GM13977 (cell line): ENCODE measurements around the gene PTPRE.

Source experiments
- DNase-seq: peaks from one replicate; pipeline ENCODE4 v3.0.0; 2012; ENCODE audit warnings: low spot score
- in situ Hi-C: fragments of 300-500 bp; cut with MboI; formaldehyde crosslinking; loops from one replicate; pipeline ENCODE4 v1.12.0; 2022; ENCODE audit warnings: low sequenced_read_pairs, low pct_unique_long_range_greater_than_20kb, mixed read lengths, inconsistent platforms; ENCODE audit not compliant: unreplicated experiment
- TF ChIP-seq, protein P1 (sequence below): IDR thresholded peaks from 2 replicates; pipeline ENCODE4 v1.5.1; 2012; ENCODE audit warnings: mild to moderate bottlenecking, control low read depth; ENCODE audit not compliant: insufficient read depth; ENCODE audit errors: extremely low read depth, missing control alignments

Gene PTPRE

DNA sequence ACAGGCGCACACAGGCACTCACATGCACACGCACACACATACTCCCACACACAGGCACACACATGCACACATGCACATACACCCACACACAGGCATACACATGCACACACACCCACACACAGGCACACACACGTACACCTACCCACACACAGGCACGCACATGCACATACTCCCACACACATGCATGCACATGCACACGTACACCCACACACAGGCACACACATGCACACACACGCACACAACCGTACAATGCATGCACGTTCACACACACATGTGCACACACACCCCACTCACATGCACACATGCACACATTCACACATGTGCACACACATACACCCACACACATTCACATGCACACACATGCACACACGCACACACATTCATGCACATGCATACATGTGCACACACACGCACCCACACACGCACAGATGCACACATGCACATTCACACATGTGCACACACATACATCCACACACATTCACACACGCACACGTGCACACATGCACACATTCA is 160.0 kb downstream of the PTPRE start:
- no peak for DNase-seq
- TF ChIP-seq, protein P1, sequence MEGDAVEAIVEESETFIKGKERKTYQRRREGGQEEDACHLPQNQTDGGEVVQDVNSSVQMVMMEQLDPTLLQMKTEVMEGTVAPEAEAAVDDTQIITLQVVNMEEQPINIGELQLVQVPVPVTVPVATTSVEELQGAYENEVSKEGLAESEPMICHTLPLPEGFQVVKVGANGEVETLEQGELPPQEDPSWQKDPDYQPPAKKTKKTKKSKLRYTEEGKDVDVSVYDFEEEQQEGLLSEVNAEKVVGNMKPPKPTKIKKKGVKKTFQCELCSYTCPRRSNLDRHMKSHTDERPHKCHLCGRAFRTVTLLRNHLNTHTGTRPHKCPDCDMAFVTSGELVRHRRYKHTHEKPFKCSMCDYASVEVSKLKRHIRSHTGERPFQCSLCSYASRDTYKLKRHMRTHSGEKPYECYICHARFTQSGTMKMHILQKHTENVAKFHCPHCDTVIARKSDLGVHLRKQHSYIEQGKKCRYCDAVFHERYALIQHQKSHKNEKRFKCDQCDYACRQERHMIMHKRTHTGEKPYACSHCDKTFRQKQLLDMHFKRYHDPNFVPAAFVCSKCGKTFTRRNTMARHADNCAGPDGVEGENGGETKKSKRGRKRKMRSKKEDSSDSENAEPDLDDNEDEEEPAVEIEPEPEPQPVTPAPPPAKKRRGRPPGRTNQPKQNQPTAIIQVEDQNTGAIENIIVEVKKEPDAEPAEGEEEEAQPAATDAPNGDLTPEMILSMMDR = no peak
- in situ Hi-C loops = no loop called here

DNA sequence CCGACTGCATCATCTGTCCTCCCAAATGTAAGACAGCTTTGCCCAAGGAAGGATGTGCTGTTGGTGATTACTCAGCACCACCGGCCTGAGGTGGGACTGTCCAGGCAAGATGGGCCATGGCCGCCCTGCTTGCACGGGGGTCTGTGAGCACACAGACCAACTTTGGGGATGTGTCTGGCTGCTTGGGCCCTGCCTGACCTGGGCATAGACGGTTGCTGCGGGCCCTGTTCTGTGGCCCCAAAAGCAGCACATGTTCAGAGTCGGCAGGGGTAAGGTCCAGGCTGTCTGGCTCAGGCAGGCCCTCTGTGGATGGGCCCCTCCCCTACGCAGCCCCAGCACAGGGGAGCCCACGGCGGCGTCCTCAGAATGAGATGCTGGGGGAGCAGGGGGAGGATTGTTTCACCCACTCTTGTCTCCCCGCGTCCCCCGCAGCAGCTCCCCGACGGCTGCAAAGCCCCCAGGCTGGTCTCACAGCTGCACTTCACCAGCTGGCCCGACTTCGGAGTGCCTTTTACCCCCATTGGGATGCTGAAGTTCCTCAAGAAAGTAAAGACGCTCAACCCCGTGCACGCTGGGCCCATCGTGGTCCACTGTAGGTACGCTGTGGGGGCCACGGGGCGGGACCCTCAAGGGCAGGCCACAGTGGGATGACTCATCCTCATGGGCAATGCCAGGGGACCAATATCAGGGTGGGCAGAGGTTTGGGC is 160.9 kb downstream of the PTPRE start:
- no peak for DNase-seq
- in situ Hi-C loops = no loop called here
- TF ChIP-seq, protein P1 = no peak

DNA sequence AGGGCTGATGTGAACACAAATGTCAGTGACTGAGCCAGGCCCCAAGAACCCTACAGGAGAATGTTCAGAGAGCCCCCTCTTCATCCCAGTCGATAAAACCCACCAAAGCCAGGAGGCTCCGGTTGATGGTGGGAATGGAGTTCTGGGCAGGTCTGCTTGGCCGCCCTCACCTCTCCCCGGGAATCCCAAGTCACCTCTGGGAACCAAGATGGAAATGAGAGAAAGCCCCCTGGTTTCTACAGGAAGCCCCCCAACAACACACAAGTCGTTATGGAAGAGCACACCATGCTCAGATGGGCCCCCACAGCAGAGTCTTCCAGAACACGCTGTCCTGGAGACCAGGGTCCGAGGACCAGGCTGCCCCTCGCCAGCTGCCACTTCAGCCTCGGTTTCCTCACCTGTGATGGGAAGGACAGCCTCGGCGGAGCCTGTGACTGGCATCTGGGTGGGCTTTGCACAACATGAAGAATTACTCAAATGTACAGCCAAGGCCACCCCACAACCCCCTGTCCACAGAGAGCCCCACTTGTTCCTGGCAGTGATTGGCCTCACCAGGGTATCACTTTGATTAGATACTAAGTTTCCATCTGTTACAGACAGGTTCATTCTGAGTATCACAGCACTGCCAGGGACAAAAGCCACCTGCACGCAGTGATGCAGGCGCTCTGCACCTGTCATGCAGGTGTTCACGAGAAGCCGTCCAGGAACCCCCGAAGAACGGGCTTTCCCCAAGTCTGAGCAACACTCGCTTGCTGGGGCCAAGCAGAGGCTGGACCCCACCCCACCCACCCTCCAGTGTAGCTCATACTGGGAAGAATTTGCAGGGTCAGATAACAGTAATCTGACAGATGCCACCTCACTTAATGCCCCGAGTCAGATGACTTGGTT is 161.7 kb downstream of the PTPRE start:
- TF ChIP-seq, protein P1 = no peak
- DNase-seq = no peak
- in situ Hi-C loops = no loop called here

DNA sequence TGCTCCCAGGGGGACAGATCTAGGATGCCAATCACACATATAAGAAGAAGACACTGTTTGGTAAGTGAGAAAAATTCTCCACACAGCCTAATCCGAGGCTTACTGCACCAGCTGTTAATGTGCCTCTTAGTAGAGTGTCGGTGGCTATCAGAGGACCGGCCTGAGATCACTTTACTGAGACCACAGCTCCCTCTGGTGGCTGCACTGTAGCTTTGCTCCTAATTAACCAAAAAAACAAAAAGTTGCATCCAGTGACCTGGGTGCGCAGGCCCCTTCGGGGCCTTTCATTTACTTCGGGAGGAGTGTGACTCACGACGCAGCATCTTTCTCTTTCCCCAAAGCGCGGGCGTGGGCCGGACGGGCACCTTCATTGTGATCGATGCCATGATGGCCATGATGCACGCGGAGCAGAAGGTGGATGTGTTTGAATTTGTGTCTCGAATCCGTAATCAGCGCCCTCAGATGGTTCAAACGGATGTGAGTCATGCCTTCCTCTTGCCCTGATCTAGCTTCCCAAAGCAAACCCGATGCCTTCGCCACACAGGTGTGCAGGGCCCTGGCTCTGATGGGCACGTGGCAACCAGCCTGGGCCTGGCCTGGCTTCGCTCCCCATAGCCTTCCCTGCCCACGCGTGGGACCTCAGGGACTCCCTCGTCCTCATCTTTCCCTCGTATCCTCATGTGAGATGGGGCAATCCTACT is 162.6 kb downstream of the PTPRE start:
- DNase-seq = peak; percentile 84
- TF ChIP-seq, protein P1 = peak; percentile 88
- in situ Hi-C loops = no loop called here

DNA sequence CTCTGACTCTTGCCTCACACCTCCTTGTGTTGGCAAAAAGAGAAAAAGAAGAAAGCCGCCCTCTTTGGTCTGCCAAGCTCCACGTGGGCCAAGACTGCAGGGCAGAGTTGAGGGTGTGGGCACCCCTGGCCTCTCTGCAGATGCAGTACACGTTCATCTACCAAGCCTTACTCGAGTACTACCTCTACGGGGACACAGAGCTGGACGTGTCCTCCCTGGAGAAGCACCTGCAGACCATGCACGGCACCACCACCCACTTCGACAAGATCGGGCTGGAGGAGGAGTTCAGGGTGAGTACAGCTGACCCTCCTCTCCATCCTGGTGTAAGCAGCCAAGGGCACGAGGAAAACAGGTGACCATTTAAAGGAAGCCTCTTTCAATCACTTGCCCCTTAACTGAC is 163.3 kb downstream of the PTPRE start:
- no peak for DNase-seq
- TF ChIP-seq, protein P1 = no peak
- in situ Hi-C loops = no loop called here

DNA sequence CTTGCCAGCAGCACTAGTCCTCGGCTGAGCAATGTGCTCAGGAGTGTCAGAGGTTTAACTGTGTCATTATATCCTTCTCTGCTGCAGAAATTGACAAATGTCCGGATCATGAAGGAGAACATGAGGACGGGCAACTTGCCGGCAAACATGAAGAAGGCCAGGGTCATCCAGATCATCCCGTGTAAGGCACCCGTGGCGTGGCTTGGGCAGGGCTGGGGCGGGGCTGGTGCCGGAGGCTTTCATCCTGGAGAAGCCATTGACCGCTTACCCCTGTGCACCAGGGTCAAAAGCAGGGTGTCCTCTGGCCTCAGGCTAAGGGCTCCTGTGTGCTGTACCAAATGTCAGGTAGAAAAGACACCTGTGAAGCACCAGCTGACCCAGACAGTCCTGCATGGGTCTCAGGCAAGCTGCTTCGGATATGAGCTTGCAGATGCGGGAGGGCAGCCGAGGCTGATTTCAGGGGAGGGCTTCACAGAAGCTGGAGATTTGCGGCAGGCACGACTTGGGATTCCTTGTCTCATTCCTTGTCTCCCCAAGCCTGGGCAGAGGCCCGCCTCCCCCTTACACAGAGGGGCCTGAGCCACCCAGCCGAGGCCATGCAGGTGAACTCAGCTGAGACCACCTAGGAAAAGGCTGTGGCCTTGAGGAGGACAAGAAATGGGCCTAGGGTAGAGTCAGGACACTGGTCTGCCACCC is 164.0 kb downstream of the PTPRE start:
- in situ Hi-C loops = no loop called here
- DNase-seq = no peak
- TF ChIP-seq, protein P1 = no peak
